Dermis blood vessel endothelial cell (primary cell): ENCODE data around the gene MGMT. TPM values are rescaled to one million over a fixed set of nuclear protein-coding genes. Genes with fewer than 3 reads are reported as not detected.

Experiments used
- DNase-seq: peaks from one replicate; pipeline ENCODE4 v3.0.0; 2010
- total RNA-seq: library from RNA; depleted of rRNA; stranded (reverse); fragments of >200 nt; gene quantifications from 2 replicates; pipeline ENCODE4 v1.2.3, GENCODE V29; 2014

The MGMT gene
- total RNA-seq, 1 donor from 2014 or later, result 39.7 TPM

DNA sequence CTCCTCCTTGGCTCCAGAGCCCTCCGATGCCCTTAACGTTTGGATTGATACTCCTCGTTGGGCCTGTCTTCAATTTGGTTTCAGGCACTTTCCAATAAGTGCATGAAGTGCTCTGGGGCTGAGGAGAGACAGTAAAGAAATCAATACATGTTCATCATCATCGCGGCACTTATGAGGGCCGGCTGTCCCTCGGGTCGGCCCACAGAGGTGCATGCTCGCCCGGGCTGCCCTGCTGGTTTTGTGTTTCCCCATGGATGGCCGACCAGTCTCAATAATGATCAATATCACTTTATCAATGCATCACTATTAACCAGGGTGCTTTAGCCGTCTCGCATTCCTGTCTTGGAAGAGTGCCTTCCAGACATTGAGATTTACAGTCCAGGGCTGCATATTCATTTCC, 342.8 kb downstream of the MGMT start:
- DNase-seq, result no peak

GRCh38 chr10:129811208-129811607, 344.2 kb downstream of the MGMT start:
- DNase-seq, result no peak

GRCh38 chr10:129812398-129812797, 345.4 kb downstream of the MGMT start:
- no peak for DNase-seq

GRCh38 chr10:129814681-129815646, 347.9 kb downstream of the MGMT start:
- no peak for DNase-seq

GRCh38 chr10:129815898-129816655, 349.0 kb downstream of the MGMT start:
- no peak for DNase-seq

DNA sequence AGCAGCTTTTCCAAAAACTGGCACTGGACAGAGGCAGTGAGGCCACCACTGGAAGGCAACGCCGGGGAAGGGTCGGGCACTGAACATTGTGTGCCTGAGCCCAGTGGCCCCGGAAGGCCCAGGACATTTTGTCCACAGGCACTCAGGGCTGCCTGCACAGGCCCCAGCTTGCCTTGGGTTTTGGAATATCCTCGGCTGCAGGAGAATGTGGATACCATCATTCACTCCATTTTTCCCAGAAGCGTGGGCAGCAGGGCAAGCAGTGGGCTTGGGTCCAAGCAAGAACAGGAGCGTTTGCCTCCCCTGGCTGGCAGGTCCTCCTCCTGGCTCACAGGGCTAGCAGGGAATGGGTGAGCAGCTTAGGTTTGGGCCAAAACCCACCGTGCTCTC, 349.6 kb downstream of the MGMT start:
- DNase-seq, result no peak
